ENCODE results near the gene TRMT44.

GRCh38 chr4:8427262-8427661 is 13.3 kb upstream of the TRMT44 start:
- TF ChIP-seq, protein P1, sequence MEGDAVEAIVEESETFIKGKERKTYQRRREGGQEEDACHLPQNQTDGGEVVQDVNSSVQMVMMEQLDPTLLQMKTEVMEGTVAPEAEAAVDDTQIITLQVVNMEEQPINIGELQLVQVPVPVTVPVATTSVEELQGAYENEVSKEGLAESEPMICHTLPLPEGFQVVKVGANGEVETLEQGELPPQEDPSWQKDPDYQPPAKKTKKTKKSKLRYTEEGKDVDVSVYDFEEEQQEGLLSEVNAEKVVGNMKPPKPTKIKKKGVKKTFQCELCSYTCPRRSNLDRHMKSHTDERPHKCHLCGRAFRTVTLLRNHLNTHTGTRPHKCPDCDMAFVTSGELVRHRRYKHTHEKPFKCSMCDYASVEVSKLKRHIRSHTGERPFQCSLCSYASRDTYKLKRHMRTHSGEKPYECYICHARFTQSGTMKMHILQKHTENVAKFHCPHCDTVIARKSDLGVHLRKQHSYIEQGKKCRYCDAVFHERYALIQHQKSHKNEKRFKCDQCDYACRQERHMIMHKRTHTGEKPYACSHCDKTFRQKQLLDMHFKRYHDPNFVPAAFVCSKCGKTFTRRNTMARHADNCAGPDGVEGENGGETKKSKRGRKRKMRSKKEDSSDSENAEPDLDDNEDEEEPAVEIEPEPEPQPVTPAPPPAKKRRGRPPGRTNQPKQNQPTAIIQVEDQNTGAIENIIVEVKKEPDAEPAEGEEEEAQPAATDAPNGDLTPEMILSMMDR (IDR thresholded peaks at IDR 0.05), result no peak
- TF ChIP-seq POLR2AphosphoS5 (IDR thresholded peaks at IDR 0.05), result no peak
- TF ChIP-seq EP300 (IDR thresholded peaks at IDR 0.05), result no peak
- TF ChIP-seq POLR2A (IDR thresholded peaks at IDR 0.05), result no peak

Data from suprapubic skin (tissue), 4 donors.